NCI-H345 treated with DMSO at 0.1 percent for 48 hours (cell line): ENCODE measurements around the gene ATP5F1E.
"Not testable (repeated sequence)": the region's sequence is repeated elsewhere in the genome, so short reads cannot be mapped to it uniquely, and the experiment has no call there.

Experiments
- DNase-seq: peaks from one replicate; lab custom pipeline; 2025; ENCODE audit not compliant: unreplicated experiment; lab: John Stamatoyannopoulos, UW

The ATP5F1E gene

GRCh38 chr20:58992911-58993310 lies 39.2 kb downstream of the ATP5F1E start:
- DNase-seq = no peak

GRCh38 chr20:58991715-58992114 lies 40.4 kb downstream of the ATP5F1E start:
- no peak for DNase-seq

DNA sequence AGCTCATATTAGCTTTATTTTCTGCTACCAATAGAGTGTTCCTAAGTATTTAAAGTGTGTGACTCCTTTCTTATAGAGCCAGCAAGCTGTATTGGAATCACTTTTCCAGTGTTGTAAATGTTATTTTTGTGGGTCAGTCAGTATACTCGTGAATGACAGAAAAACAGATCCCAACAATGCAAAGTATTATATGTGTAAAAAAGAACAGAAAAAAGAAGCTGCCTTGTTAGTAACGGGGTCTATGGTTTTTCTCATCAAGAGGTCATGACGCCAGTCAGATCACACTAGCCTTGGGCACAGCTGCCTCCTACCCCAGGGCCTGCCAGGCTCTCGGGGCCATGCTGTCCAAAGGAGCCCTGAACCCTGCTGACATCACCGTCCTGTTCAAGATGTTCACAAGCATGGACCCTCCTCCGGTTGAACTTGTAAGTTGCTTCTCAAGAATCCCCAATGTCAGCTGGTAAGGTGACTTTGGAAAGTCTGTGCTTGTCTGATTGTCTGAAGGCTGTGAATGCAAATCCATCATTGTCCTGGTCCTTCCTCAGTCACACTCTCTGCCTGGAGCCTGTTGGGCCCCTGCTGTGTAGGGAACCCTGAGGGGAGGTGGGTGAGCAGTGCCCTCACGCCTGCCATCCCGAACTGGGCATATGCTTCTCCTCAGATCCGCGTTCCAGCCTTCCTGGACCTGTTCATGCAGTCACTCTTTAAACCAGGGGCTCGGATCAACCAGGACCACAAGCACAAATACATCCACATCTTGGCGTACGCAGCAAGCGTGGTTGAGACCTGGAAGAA lies 41.3 kb downstream of the ATP5F1E start:
- no peak for DNase-seq

GRCh38 chr20:58989196-58989595 lies 42.9 kb downstream of the ATP5F1E start:
- DNase-seq = no peak

GRCh38 chr20:58988565-58988882 lies 43.6 kb downstream of the ATP5F1E start:
- DNase-seq = no peak

- no peak for DNase-seq
These were observed 44.2 kb downstream of the ATP5F1E start for GRCh38 chr20:58987790-58988564.

- no peak for DNase-seq
These were observed 45.1 kb downstream of the ATP5F1E start for GRCh38 chr20:58986968-58987517.

DNA sequence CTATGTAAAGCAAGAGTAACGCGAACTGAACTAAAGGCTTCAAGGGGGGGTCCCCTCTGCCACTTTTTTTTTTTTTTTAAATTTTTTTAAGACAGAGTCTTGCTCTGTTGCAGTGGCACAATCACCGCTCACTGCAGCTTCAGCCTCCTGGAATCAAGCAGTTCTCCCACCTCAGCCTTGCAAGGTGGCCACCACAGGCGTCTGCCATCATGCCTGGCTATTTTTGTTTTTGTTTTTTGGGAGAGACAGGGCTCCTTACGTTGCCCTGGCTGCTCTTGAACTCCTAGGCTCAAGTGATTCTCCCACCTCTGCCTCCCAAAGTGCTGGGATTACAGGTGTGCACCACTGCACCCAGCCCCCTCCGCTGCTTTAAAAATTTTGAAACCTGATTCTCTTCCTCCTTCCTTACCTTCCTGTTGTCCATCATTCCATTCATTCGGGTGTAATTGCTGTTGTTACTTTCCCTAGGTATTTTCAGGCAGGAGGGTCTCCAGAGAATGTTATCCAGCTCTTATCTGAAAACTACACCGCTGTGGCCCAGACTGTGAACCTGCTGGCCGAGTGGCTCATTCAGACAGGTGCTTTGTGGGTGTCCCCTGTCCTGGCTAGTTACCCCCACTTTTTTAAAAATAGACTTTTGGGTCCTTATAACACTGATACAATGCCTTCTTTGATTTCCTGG lies 45.7 kb downstream of the ATP5F1E start:
- DNase-seq = no peak

- DNase-seq = no peak
These were observed 46.5 kb downstream of the ATP5F1E start for GRCh38 chr20:58985656-58986055.

DNA sequence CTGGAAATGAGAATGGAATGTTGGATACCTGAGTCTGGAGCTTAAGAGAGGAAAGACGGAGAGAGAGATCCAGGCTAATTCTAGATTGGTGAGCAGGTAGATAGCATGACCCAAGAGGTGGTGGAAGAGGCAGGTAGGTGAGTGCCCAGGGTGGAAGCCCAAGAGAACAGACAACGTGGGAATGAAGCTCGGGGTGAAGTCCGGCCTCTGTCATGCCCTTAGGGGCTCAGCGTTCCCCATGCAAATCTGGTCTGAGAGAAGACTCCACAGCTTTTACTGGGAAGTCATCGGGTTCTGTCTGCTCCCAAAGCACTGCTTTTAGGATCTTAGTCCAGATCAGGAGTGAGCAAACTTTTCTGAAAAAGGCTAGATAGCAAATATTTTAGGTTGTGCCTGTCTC lies 47.4 kb downstream of the ATP5F1E start:
- no peak for DNase-seq

GRCh38 chr20:58983115-58983468 lies 49.0 kb downstream of the ATP5F1E start:
- DNase-seq = not testable (repeated sequence)

DNA sequence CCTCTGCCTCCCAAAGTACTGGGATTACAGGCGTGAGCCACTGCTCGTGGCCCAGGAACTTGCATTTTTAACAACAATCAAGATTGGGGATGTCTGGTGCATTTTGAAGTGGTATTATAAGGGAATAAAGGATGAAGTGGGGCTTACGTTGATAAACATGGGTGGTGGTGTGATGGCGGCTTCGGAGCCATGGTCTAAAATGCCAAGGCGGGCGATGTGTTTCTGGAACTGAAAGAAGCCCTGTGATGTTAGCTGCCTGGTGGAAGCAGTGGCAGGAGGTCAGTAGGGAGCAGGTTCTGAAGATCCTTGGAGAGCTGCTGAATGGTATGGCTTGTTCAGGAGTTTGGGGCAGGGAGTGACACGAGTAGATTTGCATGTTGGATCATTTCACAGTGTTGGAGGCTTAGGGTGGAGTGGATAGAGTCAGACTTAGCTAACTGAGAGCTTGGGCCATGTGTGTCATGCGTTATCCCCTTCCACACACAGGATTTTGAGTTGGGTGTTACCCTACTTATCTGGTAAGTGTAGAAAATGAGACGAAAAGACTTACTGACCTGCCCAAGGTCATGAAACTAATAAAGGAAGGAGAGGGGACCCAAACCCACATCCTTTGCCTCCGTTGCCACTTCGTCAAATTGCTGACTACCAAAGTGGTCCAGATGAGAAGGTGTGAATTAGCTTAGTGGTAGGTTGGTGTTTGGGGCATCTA lies 49.6 kb downstream of the ATP5F1E start:
- no peak for DNase-seq

DNA sequence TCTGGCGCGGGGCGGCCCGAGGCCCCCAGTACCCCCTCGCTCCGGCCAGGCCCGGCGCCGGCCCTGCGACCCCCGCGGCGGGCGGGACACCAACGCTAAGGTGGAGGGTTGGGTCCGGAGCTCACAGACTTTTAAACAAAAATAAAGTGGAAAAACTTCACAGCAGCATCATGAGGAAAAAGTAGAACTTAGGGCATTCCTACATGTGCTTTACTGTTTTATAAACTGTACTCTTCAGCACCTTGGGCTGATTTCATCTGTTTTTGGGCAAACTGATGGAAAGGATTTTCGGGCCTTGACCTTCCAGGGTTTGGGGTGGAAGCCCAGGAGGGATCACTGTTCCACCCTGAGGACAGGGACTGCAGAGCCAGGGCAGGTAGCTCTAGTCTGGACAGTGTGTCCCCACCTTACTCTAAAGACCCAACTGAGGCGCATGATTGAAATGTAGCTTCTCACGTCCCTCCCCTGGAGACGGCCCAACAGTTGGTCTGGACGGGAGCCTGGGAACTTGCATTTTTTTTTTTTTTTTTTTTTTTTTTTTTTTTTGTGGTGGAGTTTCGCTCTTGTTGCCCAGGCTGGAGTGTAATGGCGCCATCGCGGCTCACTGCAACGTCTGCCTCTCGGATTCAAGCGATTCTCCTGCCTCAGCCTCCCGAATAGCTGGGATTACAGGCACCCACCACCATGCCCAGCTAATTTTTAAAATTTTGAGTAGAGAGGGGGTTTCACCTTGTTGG lies 50.3 kb downstream of the ATP5F1E start:
- peak; percentile 23 for DNase-seq

GRCh38 chr20:58980711-58981627 lies 51.2 kb downstream of the ATP5F1E start, which contains the start of gene NELFCD:
Gene NELFCD, plus strand, starts transcription at chr20:58981256. Its CDS starts 54 bp downstream, at chr20:58981310.
- peak; percentile 88 for DNase-seq

DNA sequence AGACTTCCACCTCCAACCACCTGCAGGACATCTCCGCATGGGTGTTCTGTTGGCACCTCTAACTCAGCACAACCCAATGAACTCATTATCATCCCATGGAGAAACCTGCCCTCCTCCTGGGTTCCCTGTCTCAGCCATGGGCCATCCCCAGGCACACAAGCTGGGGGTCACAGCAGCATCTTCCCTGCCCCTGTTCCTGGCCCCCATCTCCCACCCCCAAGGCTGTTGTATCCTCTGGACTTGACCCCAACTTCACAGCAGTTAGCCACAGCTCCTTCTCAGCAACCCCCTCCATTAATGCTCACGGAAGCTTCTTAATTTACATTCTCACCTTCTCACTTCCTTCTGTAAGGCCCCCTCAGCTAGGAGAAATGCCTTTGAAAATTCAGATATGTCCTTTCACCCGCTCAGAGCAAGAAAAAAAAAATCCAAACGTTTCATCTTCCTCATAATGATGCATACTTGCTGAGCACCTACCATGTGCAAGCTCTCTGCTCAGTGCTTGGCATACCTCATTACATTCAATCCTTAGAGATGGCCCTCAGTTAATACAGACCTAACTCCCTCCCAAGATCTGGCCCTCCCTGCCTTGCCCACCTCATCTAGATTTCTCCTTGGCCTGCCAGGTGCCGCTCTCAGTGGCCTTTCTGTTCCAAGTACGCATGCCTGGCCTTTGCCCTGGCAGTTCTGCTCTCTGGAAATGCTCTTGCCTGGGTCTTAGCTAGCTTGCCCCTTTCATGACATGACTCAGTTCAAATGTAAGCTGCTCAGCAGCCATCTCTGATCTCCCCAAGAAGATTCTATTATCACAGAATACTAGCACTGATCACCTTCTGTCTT lies 53.6 kb downstream of the ATP5F1E start:
- no peak for DNase-seq

DNA sequence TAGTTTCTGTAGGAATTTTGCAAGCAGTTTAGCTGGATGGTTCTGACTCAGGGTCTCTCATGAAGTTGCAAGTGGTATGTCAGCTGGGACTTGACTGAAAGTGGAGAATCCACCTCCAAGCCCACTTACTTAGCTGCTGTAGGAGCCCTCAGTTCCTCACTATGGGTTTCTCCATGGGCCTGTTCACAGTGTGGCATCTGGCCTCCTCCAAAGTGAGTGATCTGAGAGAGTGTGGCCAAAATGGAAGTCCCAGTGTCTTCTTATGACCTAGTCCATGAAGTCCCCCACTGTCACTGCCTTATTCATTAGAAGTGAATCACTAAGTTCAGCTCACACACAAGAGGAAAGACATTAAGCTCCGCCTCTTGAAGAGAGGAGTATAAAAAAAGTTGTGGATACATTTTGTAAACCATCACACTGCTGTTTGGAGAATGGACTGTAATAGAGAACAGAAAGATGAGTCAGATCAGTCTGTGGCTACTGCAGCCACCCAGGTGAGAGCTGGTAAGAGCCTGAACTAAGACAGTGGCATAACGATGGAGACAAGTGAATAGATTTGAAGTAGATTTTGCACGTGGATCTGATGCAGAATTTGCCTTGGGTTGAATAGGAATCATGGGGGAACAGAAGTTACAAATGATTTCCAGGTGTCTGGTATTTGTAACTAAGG lies 55.9 kb downstream of the ATP5F1E start:
- DNase-seq = no peak
